ENCODE results near the gene NDE1. TPM values are rescaled to one million over a fixed set of nuclear protein-coding genes. Genes with fewer than 3 reads are reported as not detected.

The NDE1 gene
- total RNA-seq, result 10 to 100 TPM; 19.0 to 34.7 (median 34.1) TPM

GRCh38 chr16:15650019-15650697 is at the start of gene NDE1:
NDE1 (plus strand) TSS chr16:15650245; CDS start chr16:15664779, 14,534 bp downstream.
- H3K9me3 ChIP-seq, result no peaks in the 10 kb centered on the region
- H3K4me3 ChIP-seq, result peak within 1 kb of the TSS; percentile 73 to 94 (median 80)
- H3K36me3 ChIP-seq, result no peaks in the 10 kb centered on the region
- TF ChIP-seq CTCF (IDR thresholded peaks at IDR 0.05) (peak in 1 of 3 donors; percentile 7), POLR2A (IDR thresholded peaks at IDR 0.05) (peak; percentile 25), POLR2AphosphoS5 (IDR thresholded peaks at IDR 0.05) (peak in 2 of 3 donors; percentile 21 to 41)
- H3K27ac ChIP-seq, result peak within 1 kb of the TSS; percentile 92 to 96
- peak; percentile 88 to 94 for DNase-seq (ENCODE audit: low spot score in 2 of 2)
- H3K27me3 ChIP-seq, result no peaks in the 10 kb centered on the region
- intact Hi-C loops (cut with DNase I; ENCODE audit: low total_unique reads), result no loop called here
- peaks cover 0 to 3% of the 10 kb centered on the region in 2 donors for H3K4me1 ChIP-seq

GRCh38 chr16:15601212-15601879 is 48.7 kb upstream of the NDE1 start:
- Histone ChIP-seq H3K27ac (no peak overlapping the region), H3K36me3 (peaks cover 27% of the 10 kb centered on the region)
- intact Hi-C loops (cut with DNase I; ENCODE audit: low total_unique reads), result no loop called here

GRCh38 chr16:15602285-15603044 is 47.6 kb upstream of the NDE1 start:
- Histone ChIP-seq H3K27ac (no peak overlapping the region), H3K36me3 (peaks cover 24% of the 10 kb centered on the region), H3K27me3 (no peaks in the 10 kb centered on the region), H3K4me1 (no peaks in the 10 kb centered on the region), H3K9me3 (no peaks in the 10 kb centered on the region), H3K4me3 (no peak overlapping the region)
- no peak for DNase-seq (ENCODE audit: low spot score in 2 of 2)
- intact Hi-C loops (cut with DNase I; ENCODE audit: low total_unique reads), result no loop called here
- TF ChIP-seq POLR2AphosphoS5 (IDR thresholded peaks at IDR 0.05), result no peak
- no peak for TF ChIP-seq POLR2A (IDR thresholded peaks at IDR 0.05)
- no peak for TF ChIP-seq CTCF (IDR thresholded peaks at IDR 0.05)

More at GRCh38 chr16:15601212-15601879, 48.7 kb upstream of the NDE1 start:
- no peak for DNase-seq (ENCODE audit: low spot score in 2 of 2)
- Histone ChIP-seq H3K27me3 (no peaks in the 10 kb centered on the region), H3K9me3 (no peaks in the 10 kb centered on the region), H3K4me1 (no peaks in the 10 kb centered on the region), H3K4me3 (no peak overlapping the region)
- no peak for TF ChIP-seq POLR2A (IDR thresholded peaks at IDR 0.05)
- TF ChIP-seq CTCF (IDR thresholded peaks at IDR 0.05), result no peak
- no peak for TF ChIP-seq POLR2AphosphoS5 (IDR thresholded peaks at IDR 0.05)

- intact Hi-C loops (cut with DNase I; ENCODE audit: low total_unique reads), result no loop called here
- Histone ChIP-seq H3K4me3 (no peak overlapping the region), H3K36me3 (peaks cover 21% of the 10 kb centered on the region), H3K27me3 (no peaks in the 10 kb centered on the region), H3K4me1 (no peaks in the 10 kb centered on the region), H3K9me3 (no peaks in the 10 kb centered on the region), H3K27ac (no peak overlapping the region)
- no peak for DNase-seq (ENCODE audit: low spot score in 2 of 2)
- TF ChIP-seq POLR2AphosphoS5 (IDR thresholded peaks at IDR 0.05) (no peak), CTCF (IDR thresholded peaks at IDR 0.05) (no peak), POLR2A (IDR thresholded peaks at IDR 0.05) (no peak)
These were observed 45.3 kb upstream of the NDE1 start for GRCh38 chr16:15604460-15605440.
